Measurements from ENCODE around the gene PACRG.

Gene PACRG

DNA sequence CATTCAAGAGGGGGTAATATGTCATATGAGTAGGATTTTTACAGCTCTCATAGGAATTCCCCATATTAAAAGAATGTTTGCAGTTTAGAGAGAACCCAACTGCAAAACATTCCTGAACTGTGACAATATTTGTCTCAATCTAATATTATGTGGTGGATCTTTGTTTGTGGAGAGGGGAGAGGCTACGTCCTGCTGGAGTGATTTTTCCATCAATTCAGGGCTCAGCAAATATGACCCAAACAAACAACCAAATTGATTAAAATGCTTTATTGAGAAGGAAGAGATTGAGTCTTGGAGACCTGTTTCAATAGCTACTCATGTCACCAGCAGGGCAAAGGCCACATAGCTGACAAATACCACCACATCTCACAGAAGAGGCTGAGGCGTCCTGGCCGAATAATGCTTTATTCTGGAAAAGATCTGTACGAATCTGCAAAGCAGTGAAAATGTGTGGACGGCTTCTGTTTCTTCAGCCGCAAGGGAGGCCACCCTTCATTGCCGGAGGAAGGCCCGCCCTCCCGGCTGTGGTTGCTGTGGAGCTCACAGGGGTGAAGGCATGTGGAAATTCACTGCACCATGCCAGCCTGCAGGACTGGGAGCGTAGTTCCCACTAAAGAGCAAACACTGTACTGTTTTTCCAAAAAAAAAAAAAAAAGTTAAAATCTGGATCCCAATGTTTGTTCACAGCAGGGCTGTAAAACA is 597.1 kb downstream of the PACRG start:
- DNase-seq: no peak

- DNase-seq: no peak
Observed at GRCh38 chr6:163325390-163325784, 597.6 kb downstream of the PACRG start.

GRCh38 chr6:163327165-163327880 is 599.5 kb downstream of the PACRG start:
- DNase-seq: no peak

DNA sequence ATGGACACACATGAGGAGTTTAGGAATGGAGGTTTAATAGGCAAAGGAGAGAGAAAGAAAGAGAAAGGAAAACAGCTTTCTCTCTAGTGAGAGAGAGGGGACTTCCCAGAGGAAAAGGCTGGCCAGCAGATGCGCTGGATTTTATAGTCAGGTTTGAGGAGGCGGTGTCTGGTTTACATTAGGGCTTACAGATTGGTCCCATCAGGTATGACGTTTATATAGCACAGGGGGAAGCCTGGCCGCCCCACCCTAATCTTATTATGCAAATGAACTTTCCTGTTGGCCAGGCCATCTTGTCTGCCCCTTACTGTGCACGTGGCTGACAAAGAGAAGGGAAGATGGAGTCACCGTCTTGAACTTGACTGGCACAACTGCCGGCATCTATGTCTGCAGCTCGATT is 600.1 kb downstream of the PACRG start:
- DNase-seq: no peak

- no peak for DNase-seq
Observed at GRCh38 chr6:163328411-163328810, 600.6 kb downstream of the PACRG start.

DNA sequence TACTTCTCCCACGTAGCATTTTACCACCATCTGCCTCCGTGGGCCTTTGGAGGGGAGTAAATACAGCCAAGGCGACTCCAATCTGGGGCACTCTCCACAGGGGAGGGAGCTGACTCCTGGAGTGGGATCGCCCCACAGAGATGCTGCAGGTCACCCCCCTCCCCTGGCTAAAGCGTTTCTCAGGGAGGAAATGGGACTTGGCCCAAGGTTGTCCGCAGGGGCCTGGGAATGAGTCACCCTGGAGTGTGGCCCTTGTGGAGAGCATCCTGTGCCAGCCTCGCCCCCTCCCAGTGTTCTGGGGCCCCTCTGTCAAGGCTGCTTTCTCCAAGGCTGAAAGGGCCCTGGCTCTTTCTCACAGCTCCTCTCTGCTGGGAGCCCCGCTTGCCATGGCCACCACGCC is 602.2 kb downstream of the PACRG start:
- DNase-seq: no peak

DNA sequence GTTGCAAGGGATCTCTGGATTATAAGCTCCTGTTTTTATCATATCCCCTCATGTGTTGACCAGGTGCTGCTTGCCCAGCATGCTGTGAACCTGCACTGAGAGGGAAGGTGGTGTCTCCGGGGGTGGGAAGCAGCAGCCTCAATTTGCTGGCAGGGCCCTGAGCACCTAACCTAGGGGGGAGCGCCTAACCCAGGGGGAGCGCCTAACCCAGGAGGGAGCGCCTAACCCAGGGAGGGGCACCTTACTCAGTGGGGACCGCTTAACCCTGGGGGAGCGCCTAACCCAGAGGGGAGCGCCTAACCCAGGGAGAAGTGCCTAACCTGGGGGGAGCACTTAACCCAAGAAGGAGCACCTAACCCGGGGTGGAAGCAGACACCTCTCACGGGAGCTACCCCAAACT is 603.5 kb downstream of the PACRG start:
- DNase-seq: no peak

DNA sequence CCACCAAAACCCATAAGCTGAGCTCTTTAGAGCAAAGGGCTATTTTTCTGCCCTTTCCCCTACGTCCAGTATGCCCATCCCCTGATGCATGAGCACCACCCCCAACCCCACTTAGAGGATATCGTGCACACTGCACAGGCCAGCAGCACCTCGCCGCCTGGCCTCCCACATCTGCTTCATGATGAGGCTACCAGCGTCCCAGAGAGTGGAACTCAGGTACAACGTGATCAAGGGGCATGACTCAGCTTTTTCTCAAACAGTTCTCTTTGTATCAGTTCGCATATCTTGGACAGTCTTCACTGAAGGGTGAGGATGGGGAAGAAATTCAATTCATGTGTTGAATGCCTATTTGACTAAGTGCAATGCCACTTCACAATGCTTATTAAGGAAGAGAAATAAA is 604.8 kb downstream of the PACRG start:
- no peak for DNase-seq

GRCh38 chr6:163333038-163333437 is 605.3 kb downstream of the PACRG start:
- DNase-seq: no peak

- DNase-seq: no peak
Observed at GRCh38 chr6:163333701-163334663, 606.2 kb downstream of the PACRG start.

DNA sequence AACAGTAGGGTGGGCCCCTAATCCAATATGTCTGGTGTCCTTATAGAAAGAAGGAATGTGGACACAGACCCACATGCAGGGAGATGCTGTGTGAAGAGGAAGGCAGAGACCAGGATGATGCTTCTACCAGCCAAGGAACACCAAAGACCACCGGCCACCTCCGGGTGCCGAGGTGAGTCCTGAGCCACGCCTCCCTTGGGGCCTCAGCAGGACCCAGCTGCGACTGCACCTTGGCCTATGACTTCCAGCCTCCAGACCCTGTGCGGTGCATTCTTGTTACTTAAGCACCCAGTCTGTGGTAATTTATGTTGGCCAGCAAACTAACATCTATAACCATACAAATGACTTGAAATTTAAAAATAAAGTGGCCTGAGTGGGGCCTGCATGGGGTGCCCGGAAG is 607.3 kb downstream of the PACRG start:
- no peak for DNase-seq

GRCh38 chr6:163335671-163336545 is 608.1 kb downstream of the PACRG start:
- no peak for DNase-seq

DNA sequence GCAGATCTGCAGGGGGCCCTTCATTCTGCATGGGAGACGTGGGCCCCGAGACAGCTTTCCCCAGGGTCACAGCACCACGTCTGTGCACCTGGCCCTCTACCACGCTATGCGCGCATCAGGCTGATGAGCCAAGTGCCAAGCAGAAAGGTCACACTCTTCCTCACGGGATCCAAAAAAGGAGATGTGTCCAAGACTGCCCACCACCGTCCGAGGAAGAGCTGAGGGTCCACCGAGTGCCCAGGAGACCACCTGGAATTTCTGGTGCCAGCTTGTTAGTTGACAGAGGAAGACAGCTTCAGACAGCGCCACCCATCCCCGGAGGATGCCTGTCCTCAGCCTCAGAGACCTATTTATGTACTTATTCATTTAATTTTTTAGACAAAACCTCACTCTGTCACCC is 609.2 kb downstream of the PACRG start:
- no peak for DNase-seq

- DNase-seq: no peak
Observed at GRCh38 chr6:163337958-163338357, 610.2 kb downstream of the PACRG start.

DNA sequence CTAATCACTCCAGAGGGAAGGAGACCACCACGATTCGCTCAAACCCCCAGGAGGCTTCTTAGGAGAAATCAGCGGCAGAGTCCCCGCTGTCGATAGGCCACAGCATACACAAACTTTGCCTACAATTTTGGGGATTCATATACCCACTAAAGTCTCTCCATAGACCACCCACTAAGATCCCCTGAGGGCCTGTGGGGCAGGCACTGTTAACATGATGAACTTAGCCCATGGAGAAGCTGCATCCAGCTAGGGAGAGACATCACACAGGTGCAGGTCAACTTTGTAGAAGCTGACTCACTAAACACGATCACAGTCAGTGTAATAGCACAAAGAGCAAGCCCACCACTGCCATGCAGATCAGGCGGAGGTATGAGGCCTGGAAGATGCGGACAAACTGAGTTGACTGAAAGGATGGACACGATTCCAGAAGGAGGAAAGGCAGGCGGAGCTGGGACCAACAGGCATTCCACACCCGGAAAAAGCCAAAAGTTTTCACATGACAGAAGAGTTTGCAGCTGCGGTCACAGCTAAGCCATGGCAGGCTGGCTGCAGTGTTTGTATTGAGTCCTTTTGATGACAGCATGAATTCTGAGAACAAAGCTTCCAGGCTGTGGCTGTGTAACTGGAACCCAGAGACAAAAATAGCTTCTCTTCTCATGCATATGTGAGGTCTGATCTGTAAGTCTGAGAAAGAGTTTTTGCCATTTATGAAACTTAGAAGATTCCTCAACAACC is 611.1 kb downstream of the PACRG start:
- no peak for DNase-seq

DNA sequence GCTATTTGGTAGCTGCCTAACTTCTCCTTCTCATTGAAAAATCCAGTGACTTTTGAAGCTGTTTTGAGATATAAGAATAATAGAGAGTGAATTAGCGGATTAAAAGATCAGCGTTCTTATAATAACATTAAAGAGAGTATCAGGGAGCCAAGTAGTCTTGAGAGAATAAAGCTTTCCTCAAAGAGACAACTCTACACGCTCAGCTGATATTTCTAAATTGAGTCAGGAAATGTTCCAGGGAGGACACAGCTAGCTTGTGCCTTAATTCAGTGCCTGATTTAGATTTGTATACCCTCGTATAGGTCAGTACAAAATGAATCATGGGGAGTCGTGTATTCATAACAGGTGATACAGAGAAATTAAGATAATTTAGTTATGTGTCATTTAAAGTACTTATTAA is 611.7 kb downstream of the PACRG start:
- no peak for DNase-seq

DNA sequence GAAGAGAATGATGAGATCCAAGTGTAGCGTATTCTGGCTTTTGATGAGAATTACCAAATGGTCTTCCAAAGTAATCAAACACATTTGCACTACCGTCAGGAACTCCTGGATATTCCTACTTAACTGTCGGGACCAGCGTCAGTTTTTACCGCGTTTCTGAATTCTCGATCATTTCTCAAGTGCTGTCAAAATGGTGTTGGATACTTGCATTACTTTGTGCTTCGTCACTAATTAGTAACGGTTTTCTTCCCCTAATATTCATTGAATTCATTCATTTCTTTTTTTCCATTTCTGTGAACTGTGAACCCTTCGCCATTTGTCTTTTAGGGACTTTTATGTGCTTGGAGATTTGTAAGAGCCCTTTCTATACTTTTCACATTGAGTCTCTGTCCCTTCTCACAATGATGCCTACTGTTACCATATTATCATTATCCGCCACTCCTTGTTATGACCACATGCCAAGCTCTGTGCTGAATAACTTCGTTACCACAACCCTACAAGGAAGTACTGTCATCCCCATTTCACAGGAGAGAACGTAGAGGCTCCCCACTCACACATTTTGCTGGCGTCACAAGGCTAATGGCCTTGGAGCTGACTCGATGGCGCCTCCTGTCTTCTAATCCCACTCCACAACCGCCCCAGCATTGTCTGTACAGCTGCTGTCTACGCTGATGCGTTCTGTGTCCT is 612.6 kb downstream of the PACRG start:
- no peak for DNase-seq

DNA sequence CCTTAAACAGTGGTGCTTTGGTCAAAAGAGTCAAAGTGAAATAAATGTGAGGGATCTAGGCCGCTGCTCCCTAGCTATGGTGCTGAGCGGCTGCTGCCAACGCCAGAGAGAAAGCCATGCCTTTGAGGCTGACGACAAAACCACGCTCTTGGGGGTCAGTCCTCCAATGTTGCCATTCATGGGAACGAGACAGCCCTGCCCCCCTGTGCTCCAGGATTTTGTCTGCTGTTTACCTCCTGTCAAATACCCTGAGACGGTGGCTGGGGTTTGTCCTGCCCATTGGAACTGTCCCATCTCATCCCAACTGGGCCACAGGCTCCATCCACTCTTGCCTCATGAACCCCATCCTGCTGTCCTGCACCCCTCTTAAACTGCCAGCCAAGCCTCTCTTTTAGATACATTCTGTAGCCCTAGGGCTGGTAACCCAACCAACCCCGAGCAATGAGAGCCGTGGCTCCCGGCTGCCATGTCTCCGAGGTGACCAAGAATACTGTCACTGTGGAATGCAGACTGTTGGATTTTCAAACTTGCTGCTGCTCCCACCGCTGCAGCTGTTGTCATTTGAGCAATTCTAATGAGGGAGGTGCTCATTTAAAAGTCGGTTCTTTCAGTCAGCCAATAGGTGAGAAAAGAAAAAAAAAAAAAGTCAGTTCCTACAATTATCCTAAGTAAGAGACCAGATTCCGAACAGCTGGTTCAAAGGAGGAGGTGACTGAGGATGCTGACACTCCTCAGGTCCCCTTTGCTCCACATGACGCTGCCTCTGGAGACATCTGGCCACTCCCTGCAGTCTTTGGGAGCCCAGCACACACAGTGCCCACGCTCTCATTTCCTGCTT is 613.7 kb downstream of the PACRG start:
- DNase-seq: no peak

DNA sequence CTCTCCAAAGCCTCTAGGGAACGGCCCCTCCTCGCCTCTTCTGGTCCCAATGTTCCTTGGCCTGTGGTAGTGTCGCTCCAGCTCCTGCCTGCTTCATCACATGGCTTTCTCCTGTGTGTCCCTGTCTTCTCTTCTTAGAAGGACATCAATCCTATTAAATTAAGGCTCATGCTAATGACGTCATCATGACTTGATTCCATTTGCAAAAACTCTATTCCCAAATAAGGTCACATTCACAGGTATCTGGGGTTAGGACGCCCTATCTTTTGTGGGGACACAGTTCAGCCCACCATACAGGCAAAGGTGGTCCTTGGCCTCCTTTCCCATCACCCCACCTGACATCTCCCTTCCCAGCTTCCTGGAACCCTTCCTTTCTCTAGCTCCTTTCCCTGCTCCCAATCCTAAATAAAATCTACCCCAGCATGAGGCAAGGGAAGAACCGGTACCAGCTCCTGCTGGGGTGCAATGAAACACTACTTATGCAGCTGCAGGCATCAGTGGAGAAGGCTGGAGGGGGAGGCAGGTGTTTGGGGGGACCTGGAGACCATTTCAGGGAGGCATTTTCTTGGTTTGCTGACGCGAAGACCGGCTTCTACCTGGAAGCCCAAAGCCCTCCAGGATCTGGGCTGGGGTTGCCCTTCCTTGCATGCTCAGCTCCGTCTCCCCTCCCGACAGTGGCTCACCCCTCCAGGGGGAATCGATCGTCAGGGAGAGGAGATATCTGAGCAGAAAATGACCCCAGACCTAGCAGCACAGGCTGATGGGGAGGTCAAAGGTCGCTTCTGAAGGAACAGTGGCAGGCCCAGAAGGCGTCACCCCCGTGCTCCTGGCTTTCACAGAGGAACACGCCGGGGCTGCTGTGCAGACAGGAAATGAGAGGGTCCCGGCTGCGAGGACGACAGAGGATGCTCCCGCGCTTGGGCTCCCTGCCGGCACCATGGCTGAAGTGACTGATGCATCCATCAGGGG is 615.1 kb downstream of the PACRG start:
- DNase-seq: no peak
